Fibroblast of mammary gland (primary cell): ENCODE results near the gene AQR.

Experiments used
- DNase-seq: peaks from one replicate; pipeline ENCODE4 v3.0.0-alpha.2; 2010; ENCODE audit warnings: low read depth
- H3K4me3 ChIP-seq: 2 replicates; pipeline ENCODE4 v1.5.1; 2011; ENCODE audit warnings: low read depth, mild to moderate bottlenecking, low read length, moderate library complexity; ENCODE audit not compliant: control insufficient read depth
- TF ChIP-seq, protein P1 (sequence below): conservative IDR thresholded peaks from 2 replicates; pipeline ENCODE4 v1.5.1; 2011; ENCODE audit warnings: low read depth, low read length, inconsistent platforms; ENCODE audit not compliant: control insufficient read depth, insufficient read depth

AQR gene

DNA sequence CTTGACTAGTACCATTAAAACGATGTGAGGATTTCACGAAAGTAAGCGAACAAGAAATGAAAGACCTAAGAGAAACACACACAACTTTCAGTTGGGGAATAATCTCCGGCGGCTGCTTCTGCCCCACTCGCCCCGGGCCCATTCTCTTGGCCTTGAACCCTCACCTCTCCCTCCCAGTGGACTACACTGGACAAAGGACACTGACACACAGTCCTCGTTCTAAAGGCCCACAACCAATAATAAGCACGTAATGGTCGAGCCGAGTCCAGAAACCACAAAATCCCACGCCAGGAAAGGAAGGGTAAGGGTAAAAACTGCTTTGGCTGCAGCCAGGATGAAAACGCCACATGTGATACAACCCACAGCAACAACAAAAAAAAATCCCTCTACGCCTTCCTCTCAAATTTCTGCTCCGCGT is 18.1 kb upstream of the AQR start:
- TF ChIP-seq, protein P1, sequence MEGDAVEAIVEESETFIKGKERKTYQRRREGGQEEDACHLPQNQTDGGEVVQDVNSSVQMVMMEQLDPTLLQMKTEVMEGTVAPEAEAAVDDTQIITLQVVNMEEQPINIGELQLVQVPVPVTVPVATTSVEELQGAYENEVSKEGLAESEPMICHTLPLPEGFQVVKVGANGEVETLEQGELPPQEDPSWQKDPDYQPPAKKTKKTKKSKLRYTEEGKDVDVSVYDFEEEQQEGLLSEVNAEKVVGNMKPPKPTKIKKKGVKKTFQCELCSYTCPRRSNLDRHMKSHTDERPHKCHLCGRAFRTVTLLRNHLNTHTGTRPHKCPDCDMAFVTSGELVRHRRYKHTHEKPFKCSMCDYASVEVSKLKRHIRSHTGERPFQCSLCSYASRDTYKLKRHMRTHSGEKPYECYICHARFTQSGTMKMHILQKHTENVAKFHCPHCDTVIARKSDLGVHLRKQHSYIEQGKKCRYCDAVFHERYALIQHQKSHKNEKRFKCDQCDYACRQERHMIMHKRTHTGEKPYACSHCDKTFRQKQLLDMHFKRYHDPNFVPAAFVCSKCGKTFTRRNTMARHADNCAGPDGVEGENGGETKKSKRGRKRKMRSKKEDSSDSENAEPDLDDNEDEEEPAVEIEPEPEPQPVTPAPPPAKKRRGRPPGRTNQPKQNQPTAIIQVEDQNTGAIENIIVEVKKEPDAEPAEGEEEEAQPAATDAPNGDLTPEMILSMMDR, result no peak
- DNase-seq, result no peak

DNA sequence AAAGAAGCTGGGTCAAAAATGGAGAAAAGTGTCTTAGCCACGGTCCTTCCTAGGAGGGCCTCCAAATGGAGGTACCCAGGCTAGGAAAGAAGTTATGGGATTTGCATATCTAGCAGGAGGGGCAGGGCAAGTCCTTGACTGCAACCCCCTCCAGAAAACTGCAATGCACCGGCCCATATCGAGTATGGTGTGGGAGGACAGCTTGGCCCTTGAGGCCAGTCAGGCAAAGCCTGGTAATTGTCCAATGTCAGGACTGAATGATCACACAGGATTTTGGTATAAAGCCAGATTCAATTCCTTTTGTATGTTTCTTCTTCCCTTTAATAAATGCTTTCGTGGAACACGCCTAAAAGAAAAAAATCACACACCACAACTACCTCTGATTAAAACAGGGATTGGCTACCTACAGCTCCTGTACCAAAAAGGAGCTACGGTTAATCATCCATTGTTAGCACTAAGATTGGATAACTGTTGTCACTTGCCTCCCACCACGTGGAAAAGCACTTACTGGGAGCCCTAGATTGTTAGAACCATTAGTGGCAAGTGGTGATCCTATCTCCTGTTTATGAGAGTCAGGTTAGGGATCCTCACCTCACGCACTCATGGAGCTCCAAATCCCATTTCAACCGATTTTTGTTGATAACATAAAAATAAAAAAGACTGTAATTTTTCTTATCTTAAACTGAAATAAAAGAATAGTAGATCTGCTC is 17.4 kb upstream of the AQR start:
- no peak for DNase-seq
- TF ChIP-seq, protein P1, result no peak
- peak overlapping the region; percentile 84 for H3K4me3 ChIP-seq

More for the DNA sequence above, 18.1 kb upstream of the AQR start:
- H3K4me3 ChIP-seq, result peak overlapping the region; percentile 84

DNA sequence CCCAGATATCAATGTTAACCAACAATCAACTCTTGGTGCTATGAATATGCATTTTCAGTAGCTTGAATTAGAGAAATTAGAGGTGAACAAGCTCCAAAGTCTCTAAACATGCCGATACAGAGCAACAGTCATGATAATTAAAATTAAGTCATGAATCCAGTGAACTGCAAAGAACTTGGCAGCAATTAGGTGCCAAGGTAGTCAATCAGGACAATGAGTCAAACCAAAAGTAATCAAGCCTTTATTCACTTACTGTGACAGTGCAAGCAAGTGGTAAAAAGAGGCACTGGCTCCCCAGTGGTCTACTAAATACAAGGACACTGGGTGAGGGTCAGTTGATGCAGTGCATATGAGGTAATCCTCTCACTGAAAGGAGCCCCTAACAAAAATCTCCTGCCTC is 16.8 kb upstream of the AQR start:
- no peak for DNase-seq
- TF ChIP-seq, protein P1, result no peak
- H3K4me3 ChIP-seq, result peak overlapping the region; percentile 84

DNA sequence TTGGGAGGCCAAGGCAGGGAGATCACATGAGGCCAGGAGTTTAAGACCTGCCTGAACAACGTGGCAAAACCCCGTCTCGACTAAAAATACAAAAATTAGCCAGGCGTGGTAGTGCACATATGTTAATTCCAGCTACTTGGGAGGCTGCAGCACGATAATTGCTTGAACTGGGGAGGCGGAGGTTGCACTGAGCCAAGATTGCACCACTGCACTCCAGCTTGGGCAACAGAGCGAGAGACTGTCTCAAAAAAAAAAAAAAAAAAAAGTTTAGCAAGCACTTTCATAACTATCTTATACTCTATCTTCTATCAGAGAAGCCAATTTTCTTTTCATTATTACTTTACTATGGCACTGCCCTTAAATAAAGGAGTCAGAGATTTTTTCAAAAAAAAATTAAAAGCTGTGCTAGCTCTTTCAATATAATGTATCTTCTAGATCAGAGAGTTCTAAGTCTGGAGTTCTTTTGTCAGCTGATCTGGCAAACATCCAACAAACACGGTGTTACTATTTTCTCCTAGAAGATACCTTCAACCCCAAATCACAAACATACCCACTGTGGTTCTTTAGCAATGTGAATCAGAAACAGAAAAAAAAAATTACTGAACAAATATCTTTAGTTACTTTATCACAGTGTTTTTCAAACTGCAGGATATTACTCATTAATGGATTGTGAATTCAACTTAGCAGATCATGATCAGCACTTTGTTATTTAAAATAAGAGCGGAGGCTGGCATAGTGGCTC is 15.5 kb upstream of the AQR start:
- peak; percentile 51 for DNase-seq
- TF ChIP-seq, protein P1, result no peak
- H3K4me3 ChIP-seq, result no peak overlapping the region

DNA sequence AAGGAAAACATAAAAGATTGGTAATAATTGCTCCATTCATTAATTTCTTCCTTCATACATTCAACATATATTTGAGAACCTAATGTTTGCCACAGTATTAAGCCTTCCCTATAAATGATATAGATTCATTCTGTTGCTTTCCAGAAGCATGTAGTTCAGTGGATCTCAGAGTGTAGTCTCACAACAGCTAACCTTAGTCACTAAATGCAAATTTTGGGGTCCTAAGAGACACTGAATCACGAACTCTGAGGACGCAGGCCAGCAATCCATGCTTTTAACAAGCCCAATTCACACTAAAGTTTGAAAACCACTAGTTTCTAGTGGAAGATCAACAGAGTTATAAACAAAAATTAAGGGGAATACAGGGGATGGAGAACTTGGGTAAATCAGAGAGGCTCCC is 7.2 kb upstream of the AQR start:
- H3K4me3 ChIP-seq, result no peak overlapping the region
- TF ChIP-seq, protein P1, result no peak
- DNase-seq, result no peak

DNA sequence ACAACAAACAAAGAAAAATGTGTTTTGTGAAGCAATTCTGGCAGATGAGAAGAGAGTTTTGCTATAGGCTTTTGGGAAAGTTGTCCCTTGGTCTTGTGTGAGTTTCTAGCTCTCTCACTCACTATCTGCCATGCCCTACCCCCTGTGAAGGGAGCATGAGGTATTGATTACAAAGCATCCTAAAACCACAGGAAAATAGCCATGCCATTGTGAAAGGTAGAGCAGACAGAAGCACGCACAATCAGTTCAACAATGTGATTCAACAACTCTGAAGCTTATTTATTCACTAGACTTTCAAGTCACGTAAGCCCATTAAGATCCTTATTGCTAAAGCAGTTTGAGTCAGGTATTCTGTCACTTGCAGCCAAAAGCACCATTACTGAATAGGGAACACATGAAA is 6.5 kb upstream of the AQR start:
- DNase-seq, result no peak
- TF ChIP-seq, protein P1, result no peak
- H3K4me3 ChIP-seq, result no peak overlapping the region
